Activated CD8-positive, alpha-beta memory T cell treated with anti-CD3 and anti-CD28 coated beads, Interleukin-2, amount 50 U/mL, for 24 hours (primary cell): Measurements from ENCODE around the gene GAB2.

Experiments
- DNase-seq: peaks from one replicate; pipeline ENCODE4 v3.0.0-alpha.2; 2020; ENCODE audit errors: extremely low read depth

Gene GAB2

GRCh38 chr11:78400116-78400515 lies 17.5 kb downstream of the GAB2 start:
- no peak for DNase-seq

DNA sequence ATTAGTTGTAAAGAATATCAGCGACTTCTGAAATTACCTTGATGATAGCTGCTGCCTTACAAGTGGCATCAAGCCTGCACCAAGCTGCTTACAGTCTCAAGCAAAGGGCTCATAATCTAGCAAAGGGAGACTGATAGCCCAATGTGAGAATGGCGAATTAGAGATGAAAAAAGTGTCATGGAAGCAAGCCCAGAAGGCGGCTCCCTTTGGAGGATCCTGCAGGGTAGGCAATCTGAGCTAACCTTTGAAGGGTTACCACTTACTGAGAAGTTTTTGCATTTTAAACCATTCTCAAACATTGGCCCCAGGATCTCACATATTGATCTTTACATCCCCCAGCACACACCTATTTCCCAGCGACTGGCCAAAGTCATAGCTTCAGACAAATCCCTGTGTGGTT lies 18.5 kb downstream of the GAB2 start:
- no peak for DNase-seq

DNA sequence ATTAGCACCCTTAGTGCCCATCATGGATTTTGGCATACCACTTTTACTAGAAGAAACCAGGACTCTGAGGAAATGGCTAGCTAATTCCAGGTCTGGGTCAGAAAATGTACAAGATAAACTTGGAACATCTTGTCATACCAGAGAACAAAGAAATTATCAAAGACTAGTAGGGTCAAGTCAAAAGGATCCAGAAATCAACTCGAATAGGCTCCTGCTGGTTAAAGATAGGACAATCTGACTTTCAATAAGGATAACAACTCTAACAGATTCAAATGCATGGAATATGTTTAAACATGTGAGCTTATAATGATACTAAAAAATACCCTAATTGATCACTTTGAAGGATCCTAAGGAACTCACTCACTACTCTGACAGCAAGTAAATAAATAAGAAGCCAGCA lies 18.9 kb downstream of the GAB2 start:
- DNase-seq = no peak

- DNase-seq = no peak
Measured at GRCh38 chr11:78397398-78397797, 20.2 kb downstream of the GAB2 start.

- no peak for DNase-seq
Measured at GRCh38 chr11:78395597-78395996, 22.0 kb downstream of the GAB2 start.

DNA sequence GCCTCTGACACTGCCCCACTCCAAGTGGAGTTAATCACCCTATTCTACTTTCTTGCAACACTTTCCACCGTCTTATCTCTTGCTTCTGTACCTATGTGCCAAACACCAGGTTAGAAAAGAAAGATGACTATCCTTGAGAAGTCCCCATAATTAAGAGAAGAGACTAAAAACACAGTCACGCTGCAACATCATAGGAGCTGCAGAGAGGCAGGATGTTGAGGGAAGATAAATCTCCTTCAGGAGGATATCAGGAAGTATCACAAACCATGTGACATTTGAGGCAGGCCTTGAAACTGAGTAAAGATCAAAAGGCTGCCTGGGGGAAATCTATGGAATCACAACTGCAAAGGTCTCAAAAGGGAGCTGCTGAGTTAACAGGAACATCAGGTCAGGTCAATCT lies 24.8 kb downstream of the GAB2 start:
- no peak for DNase-seq

- no peak for DNase-seq
Measured at GRCh38 chr11:78391424-78391823, 26.2 kb downstream of the GAB2 start.

DNA sequence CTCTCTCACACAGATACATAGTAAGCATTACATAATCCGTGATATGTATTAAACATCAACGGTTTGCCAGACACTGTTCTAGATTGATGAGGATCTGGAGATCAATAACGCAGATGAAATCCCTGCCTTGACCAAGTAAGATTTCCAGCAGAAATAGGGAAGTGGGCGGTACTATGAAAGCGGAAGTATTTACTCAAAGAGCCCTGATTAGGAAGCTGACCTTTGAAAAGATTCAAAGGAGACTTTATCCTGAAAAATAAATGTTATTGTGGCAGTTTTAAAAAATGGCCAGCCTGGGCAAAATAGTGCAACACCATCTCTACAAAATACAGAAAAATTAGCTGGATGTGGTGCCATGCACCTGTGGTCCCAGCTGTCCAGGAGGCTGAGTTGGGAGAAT lies 26.8 kb downstream of the GAB2 start:
- DNase-seq = no peak

DNA sequence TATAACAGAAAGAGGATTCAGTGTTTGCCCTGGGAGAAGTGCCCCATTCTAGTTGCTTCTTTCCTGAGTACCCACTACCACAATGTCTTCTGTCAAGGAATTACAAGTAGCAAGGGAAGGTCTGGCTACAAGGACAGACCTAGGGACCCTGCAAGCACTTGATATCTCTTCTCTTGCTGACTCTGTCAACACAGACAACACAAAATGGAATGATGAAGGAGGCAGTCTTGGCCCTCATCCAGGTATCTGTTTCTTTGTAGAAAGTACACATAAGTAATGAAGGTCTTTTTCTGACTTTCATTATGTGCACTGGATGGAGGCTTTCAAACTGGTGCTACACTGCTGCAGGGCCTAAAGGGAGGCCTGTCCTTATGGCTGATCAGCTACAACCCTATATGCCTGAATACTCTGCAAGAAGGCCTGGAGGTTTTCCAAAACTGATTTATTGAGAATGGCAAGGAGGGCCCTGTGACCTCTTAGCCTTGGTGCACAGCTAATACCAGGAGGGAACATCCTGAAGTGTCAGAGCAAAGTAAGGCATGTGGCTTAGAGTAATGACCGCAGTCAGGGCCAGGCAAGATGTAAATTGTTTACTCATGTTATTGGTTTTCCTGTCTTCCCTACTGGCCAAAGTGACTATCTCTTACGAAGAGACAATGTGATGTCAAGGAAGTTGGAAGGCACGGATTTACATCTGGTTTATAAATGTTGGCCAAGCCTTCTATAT lies 31.2 kb downstream of the GAB2 start:
- DNase-seq = no peak

DNA sequence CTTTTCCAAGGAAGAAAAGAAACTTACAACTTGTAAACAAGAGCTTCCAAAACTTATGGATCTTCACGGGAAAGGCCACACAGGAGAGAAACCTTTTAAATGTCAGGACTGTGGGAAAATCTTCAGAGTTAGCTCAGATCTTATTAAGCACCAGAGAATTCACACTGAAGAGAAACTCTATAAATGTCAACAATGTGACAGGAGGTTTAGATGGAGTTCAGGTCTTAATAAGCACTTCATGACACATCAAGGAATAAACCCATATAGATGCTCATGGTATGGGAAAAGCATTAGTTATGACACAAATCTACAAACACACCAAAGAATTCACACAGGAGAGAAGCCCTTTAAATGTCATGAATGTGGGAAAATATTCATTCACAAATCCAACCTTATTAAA lies 32.4 kb downstream of the GAB2 start:
- no peak for DNase-seq

DNA sequence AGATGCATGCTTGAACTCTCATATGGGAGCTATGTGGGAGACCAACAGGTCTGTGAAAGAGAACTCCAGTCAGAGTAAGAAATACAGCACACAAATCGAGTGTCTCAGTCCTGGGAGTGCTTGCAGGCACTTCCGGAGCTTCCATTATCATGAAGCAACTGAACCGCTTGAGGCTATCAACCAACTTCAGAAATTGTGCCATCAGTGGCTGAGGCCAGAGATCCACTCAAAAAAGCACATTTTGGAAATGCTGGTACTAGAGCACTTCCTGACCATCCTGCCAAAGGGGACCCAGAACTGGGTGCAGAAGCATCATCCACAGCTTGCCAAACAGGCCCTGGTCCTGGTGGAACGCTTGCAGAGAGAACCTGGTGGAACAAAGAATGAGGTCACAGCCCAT lies 33.4 kb downstream of the GAB2 start:
- no peak for DNase-seq

DNA sequence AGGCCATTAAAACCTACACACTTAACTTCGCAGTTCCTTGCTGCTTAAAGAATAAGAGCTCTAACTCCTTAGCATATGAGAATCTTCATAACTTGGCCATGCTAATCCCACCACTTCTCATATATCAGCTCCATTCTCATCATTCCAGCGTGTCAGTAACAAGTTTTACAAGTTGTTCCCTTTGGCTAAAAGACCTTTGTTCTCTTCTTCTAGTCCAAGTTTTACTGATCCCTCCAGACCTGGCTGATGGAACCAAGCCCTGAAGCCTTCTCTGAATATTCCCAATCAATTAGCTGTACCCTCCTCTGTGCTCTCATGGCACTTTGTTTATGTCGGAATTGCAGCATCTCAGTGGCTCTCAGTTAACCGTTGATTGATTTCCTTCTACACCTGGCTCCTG lies 35.8 kb downstream of the GAB2 start:
- DNase-seq = no peak

- DNase-seq = no peak
Measured at GRCh38 chr11:78380615-78381051, 37.0 kb downstream of the GAB2 start.

- DNase-seq = no peak
Measured at GRCh38 chr11:78379039-78379670, 38.5 kb downstream of the GAB2 start.

GRCh38 chr11:78377625-78378418 lies 39.8 kb downstream of the GAB2 start:
- no peak for DNase-seq

GRCh38 chr11:78376858-78377257 lies 40.8 kb downstream of the GAB2 start:
- DNase-seq = no peak

DNA sequence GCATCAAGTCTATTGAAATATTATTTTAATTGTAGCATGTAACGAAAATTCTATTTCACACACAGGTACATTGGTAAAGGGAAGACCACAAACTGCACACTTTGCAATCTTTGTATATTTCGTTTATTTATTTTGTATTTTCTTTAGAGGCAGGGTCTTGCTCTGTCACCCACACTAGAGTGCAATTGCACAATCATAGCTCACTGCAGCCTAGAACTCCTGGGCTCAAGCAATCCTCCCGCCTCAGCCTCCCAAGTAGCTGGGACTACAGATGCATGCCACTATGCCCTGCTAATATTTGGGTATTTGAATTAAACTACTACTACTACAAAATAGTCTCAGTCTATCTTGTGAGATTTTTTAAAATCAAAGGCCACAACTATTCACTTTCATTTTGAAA lies 42.7 kb downstream of the GAB2 start:
- DNase-seq = no peak

DNA sequence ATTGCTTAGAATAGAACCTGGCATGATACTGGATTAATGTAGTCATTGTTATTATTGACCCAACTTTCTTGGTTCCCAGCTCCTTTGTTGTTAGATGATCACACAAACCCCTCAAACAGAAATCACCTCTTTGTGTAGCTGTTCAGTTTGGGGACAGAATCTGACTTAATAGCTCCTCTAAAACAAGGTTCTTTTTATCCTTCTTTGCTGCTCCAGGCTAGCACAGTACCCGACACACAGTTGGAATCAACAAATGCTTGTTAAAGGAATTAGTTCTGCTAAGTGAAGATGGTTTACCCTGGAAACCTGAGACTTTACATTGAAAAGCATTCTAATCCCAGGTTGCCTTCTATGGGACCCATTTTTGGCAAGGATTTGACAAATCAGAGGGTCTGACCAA lies 43.9 kb downstream of the GAB2 start:
- no peak for DNase-seq

DNA sequence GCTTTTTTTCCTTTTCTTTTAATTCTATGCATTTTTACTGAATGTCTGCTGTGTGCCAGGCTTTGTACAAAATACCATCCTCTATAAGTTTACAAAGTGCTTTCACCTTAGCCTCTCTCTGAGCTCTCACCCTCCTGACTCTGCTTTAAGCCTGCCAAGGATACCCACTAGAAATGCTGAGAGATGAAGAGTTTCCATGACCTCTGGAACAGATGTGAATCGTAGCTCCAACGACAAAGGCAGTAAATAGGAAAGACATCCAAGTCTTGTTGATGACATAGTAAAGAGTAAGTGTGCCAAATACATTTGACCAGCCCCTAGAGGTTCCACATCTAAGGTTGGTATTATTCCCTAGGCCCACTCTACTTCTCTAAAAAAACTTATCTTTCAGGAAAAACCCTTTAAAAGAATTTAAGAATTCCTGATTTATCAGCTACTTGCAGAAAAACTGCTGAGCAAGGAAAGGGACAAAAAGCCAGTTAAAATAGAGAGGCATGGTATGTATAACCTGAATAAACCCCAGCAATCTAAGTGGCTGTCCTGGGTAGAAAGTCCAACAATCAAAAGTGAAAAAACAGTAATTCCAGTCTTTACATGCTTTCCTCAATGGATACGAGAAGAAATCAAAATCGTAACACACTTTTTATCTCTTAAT lies 45.4 kb downstream of the GAB2 start:
- DNase-seq = no peak

DNA sequence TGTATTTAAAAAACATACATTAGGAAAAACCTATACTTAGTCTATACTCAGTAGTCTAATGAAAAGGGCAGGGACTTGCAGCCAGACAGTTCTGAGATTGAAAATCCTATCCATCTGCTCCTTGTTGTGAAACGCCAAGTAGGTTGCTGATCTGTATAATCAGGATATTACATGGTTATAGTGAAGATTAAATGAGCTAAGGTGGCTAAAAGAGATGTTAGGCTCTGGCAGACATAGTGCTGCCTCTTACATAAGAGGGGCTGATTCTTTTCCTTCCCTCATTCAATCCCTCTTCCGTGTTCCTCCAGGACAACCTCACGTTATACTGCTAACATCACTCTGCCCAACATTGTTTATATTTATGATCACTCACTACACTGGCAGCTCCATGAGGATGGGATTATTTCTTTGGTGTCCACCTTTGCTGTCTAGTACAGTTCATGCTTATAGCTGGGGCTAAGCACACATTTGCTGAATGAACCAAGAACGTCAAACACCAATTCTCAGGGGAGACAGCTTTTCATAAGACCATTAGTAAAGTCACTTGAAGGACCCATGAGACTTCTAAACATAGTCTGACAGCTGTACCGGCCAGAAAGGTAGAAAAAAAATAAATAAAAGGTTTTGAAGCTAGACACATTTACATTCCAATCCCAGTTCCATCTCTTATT lies 46.3 kb downstream of the GAB2 start:
- no peak for DNase-seq

GRCh38 chr11:78370406-78371172 lies 47.0 kb downstream of the GAB2 start:
- no peak for DNase-seq
